Ascending aorta (tissue), 2 donors: ENCODE results near the gene ZBTB20. TPM values are rescaled to one million over a fixed set of nuclear protein-coding genes. Genes with fewer than 3 reads are reported as not detected.

ENCODE experiments used
- DNase-seq, 2 donors: peaks; one replicate each; pipeline ENCODE4 v3.0.0-alpha.2; 2019; ENCODE audit warnings: low spot score in 2 of 2
- H3K27ac ChIP-seq, 2 donors: fragments of 200-600 bp; sonication (generic); one replicate each; pipeline ENCODE4 v1.5.1; 2016 to 2017; ENCODE audit warnings: mild to moderate bottlenecking in 1 of 2
- H3K27me3 ChIP-seq: fragments of 200-600 bp; sonication (generic); one replicate; pipeline ENCODE4 v1.5.1; 2017
- H3K36me3 ChIP-seq, 2 donors: fragments of 200-600 bp; sonication (generic); one replicate each; pipeline ENCODE4 v1.5.1; 2016
- H3K4me1 ChIP-seq, 2 donors: fragments of 200-600 bp; sonication (generic); one replicate each; pipeline ENCODE4 v1.5.1; 2016 to 2017; ENCODE audit warnings: mild to moderate bottlenecking in 1 of 2
- H3K4me3 ChIP-seq, 2 donors: fragments of 200-600 bp; sonication (generic); one replicate each; pipeline ENCODE4 v1.5.1; 2016 to 2017; ENCODE audit warnings: mild to moderate bottlenecking in 1 of 2
- H3K9me3 ChIP-seq, 2 donors: fragments of 200-600 bp; sonication (generic); one replicate each; pipeline ENCODE4 v1.5.1; 2016
- CTCF ChIP-seq, 3 experiments: fragments of 200-600 bp in 2 of 3; fragments of 450-650 bp in 1 of 3; sonication (generic) in 2 of 3; IDR thresholded peaks; one replicate each; pipeline ENCODE4 v1.5.1; 2016 to 2019; ENCODE audit warnings: antibody characterized with exemption in 3 of 3, mild to moderate bottlenecking in 1 of 3, moderate library complexity in 1 of 3
- intact Hi-C: fragments of 100-400 bp; cut with DNase I; formaldehyde crosslinking; loops from one replicate; pipeline ENCODE4 v1.15.1; 2023
- total RNA-seq: library from RNA; depleted of rRNA; stranded (reverse); fragments of >200 nt; gene quantifications from one replicate; pipeline ENCODE4 v1.1.0, GENCODE V29; 2016

ZBTB20 gene
- total RNA-seq, 1 donor from 2014 or later = 60.3 TPM

GRCh38 chr3:115007966-115008365 lies 139.1 kb downstream of the ZBTB20 start:
- no peak for TF ChIP-seq CTCF (IDR thresholded peaks at IDR 0.05)
- H3K27me3 ChIP-seq = no peaks in the 10 kb centered on the region
- peaks cover 0 to 5% of the 10 kb centered on the region in 2 donors for H3K36me3 ChIP-seq
- no peaks in the 10 kb centered on the region for H3K9me3 ChIP-seq
- intact Hi-C loops = no loop called here
- H3K4me1 ChIP-seq = no peaks in the 10 kb centered on the region
- no peak overlapping the region for H3K4me3 ChIP-seq
- DNase-seq = no peak
- H3K27ac ChIP-seq = no peak overlapping the region

- H3K27ac ChIP-seq = no peak overlapping the region
- no peak for TF ChIP-seq CTCF (IDR thresholded peaks at IDR 0.05)
Observed at GRCh38 chr3:115004201-115005140, 142.6 kb downstream of the ZBTB20 start.

DNA sequence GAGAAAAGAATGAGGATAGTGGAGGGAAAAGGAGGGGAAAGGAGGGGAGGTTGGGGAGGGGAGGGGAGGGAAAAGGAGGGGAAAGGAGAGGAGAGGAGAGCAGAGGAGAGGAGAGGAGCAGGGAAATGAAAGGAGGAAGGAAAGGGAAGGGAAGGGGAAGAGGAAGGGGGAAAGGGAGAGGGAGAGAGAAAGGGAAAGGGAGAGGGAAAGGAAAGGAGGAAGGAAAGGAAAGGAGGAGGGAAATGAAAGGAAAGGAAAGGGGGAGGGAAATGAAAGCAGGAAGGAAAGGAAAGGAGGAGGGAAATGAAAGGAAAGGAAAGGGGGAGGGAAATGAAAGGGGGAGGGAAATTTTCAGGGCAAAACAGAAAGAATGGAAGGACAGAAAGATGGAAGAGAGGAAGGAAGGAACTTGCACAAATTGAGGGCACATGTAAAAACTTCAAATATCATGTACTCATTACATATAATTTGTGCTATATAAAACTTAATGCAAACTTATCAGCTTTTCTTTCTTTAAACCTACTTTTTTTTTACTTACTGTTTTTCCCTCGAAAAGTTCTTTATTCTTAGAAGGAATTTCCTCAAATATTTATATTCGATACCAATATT lies 148.0 kb downstream of the ZBTB20 start:
- intact Hi-C loops = no loop called here
- H3K36me3 ChIP-seq = no peaks in the 10 kb centered on the region
- no peak overlapping the region for H3K4me3 ChIP-seq
- H3K27ac ChIP-seq = no peak overlapping the region
- H3K4me1 ChIP-seq = no peaks in the 10 kb centered on the region
- H3K27me3 ChIP-seq = no peaks in the 10 kb centered on the region
- no peak for TF ChIP-seq CTCF (IDR thresholded peaks at IDR 0.05)
- H3K9me3 ChIP-seq = peaks cover 0 to 36% of the 10 kb centered on the region in 2 donors
- no peak for DNase-seq

More at GRCh38 chr3:115004201-115005140, 142.6 kb downstream of the ZBTB20 start:
- Histone ChIP-seq H3K4me1 (no peaks in the 10 kb centered on the region), H3K4me3 (no peak overlapping the region), H3K36me3 (no peaks in the 10 kb centered on the region), H3K9me3 (peaks cover 0 to 31% of the 10 kb centered on the region in 2 donors), H3K27me3 (no peaks in the 10 kb centered on the region)
- intact Hi-C loops = no loop called here
- DNase-seq = no peak

- Histone ChIP-seq H3K4me3 (no peak overlapping the region), H3K36me3 (no peaks in the 10 kb centered on the region), H3K27ac (no peak overlapping the region), H3K9me3 (peaks cover 5 to 17% of the 10 kb centered on the region in 2 donors), H3K27me3 (no peaks in the 10 kb centered on the region), H3K4me1 (no peaks in the 10 kb centered on the region)
- intact Hi-C loops = no loop called here
- DNase-seq = no peak
- TF ChIP-seq CTCF (IDR thresholded peaks at IDR 0.05) = no peak
Observed at GRCh38 chr3:114994554-114995341, 152.3 kb downstream of the ZBTB20 start.

- H3K4me3 ChIP-seq = no peak overlapping the region
- no peaks in the 10 kb centered on the region for H3K27me3 ChIP-seq
- no peaks in the 10 kb centered on the region for H3K36me3 ChIP-seq
- H3K9me3 ChIP-seq = no peaks in the 10 kb centered on the region
- TF ChIP-seq CTCF (IDR thresholded peaks at IDR 0.05) = no peak
- no peak for DNase-seq
- no peak overlapping the region for H3K27ac ChIP-seq
- intact Hi-C loops = no loop called here
- H3K4me1 ChIP-seq = no peaks in the 10 kb centered on the region
Observed at GRCh38 chr3:114985776-114986175, 161.3 kb downstream of the ZBTB20 start.
